Activated T-helper 1 cell treated with anti-CD3 and anti-CD28 coated beads, Interleukin-12 subunit alpha, Interleukin-12 subunit beta, Interleukin-2, Interleukin-4 antibody, amounts not matched to agents 30 ng/mL and 10 ng/mL and 1 ng/mL, durations not matched to agents 14 hours and 24 hours and 36 hours (primary cell): ENCODE data around the gene TMEM207. TPM values are rescaled to one million over a fixed set of nuclear protein-coding genes. Genes with fewer than 3 reads are reported as not detected.

ENCODE experiments used
- DNase-seq: peaks from one replicate; pipeline ENCODE4 v3.0.0; 2021; ENCODE audit warnings: low spot score
- H3K27ac Mint-ChIP-seq: one replicate; pipeline ENCODE4 v1.8.0; 2021; ENCODE audit warnings: mild to moderate bottlenecking, mixed read lengths
- H3K27me3 Mint-ChIP-seq: one replicate; pipeline ENCODE4 v1.8.0; 2022; ENCODE audit warnings: mild to moderate bottlenecking, moderate library complexity, mixed read lengths; ENCODE audit not compliant: insufficient read depth
- H3K36me3 Mint-ChIP-seq: one replicate; pipeline ENCODE4 v1.8.0; 2021; ENCODE audit warnings: low read depth, mixed read lengths
- H3K4me1 Mint-ChIP-seq: one replicate; pipeline ENCODE4 v1.8.0; 2021; ENCODE audit warnings: low read depth, mixed read lengths
- H3K4me3 Mint-ChIP-seq: one replicate; pipeline ENCODE4 v1.8.0; 2021; ENCODE audit warnings: mild to moderate bottlenecking, moderate library complexity, mixed read lengths
- H3K9me3 Mint-ChIP-seq: one replicate; pipeline ENCODE4 v1.8.0; 2021; ENCODE audit warnings: mixed read lengths
- intact Hi-C: fragments of 100-400 bp; cut with micrococcal nuclease; formaldehyde crosslinking; loops from one replicate; pipeline ENCODE4 v1.15.1; 2024
- total RNA-seq: library from RNA; stranded (reverse); gene quantifications from 2 replicates; pipeline ENCODE4 v1.2.3, GENCODE V29; 2022

Gene TMEM207
- not detected in 2 replicates for total RNA-seq

- Mint-ChIP-seq H3K9me3 (no peaks in the 10 kb centered on the region), H3K4me3 (no peak within 1 kb of the TSS), H3K4me1 (peaks cover 9% of the 10 kb centered on the region), H3K36me3 (no peaks in the 10 kb centered on the region), H3K27me3 (peaks cover 7% of the 10 kb centered on the region), H3K27ac (no peak within 1 kb of the TSS)
- no peak for DNase-seq
- intact Hi-C loops: no loop called here
Measured at GRCh38 chr3:190449801-190450200, at the start of gene TMEM207. TSS of gene TMEM207 (minus strand) at chr3:190449901. CDS start at chr3:190449809, 92 bp downstream.

GRCh38 chr3:190499122-190499521 is 49.4 kb upstream of the TMEM207 start:
- Mint-ChIP-seq H3K27ac (no peak overlapping the region), H3K27me3 (peaks cover 59% of the 10 kb centered on the region), H3K4me3 (no peak overlapping the region), H3K9me3 (no peaks in the 10 kb centered on the region), H3K36me3 (no peaks in the 10 kb centered on the region), H3K4me1 (no peaks in the 10 kb centered on the region)
- DNase-seq: no peak
- intact Hi-C loops: loop anchor here (10.0 kb wide), 1 partner anchor 174 kb away; the partner anchor contains the start of gene CLDN1

- Mint-ChIP-seq H3K4me3 (no peak overlapping the region), H3K36me3 (no peaks in the 10 kb centered on the region), H3K9me3 (no peaks in the 10 kb centered on the region), H3K27me3 (peaks cover 60% of the 10 kb centered on the region), H3K27ac (no peak overlapping the region), H3K4me1 (peaks cover under 1% of the 10 kb centered on the region)
- no peak for DNase-seq
- intact Hi-C loops: loop anchor here (10.0 kb wide), 1 partner anchor 173 kb away; the partner anchor contains the start of gene CLDN1
Measured at GRCh38 chr3:190498293-190498692, 48.6 kb upstream of the TMEM207 start.

GRCh38 chr3:190497811-190498210 is 48.1 kb upstream of the TMEM207 start:
- no peak overlapping the region for H3K27ac Mint-ChIP-seq
- intact Hi-C loops: loop anchor here (10.0 kb wide), 1 partner anchor 173 kb away; the partner anchor contains the start of gene CLDN1
- peaks cover 4% of the 10 kb centered on the region for H3K36me3 Mint-ChIP-seq
- no peak for DNase-seq
- H3K27me3 Mint-ChIP-seq: peaks cover 59% of the 10 kb centered on the region
- H3K4me1 Mint-ChIP-seq: peaks cover 5% of the 10 kb centered on the region
- no peaks in the 10 kb centered on the region for H3K9me3 Mint-ChIP-seq
- no peak overlapping the region for H3K4me3 Mint-ChIP-seq

GRCh38 chr3:190496859-190497258 is 47.2 kb upstream of the TMEM207 start:
- no peaks in the 10 kb centered on the region for H3K9me3 Mint-ChIP-seq
- intact Hi-C loops: loop anchor here (10.0 kb wide), 1 partner anchor 172 kb away; the partner anchor contains the start of gene CLDN1
- H3K36me3 Mint-ChIP-seq: peaks cover 4% of the 10 kb centered on the region
- peaks cover 59% of the 10 kb centered on the region for H3K27me3 Mint-ChIP-seq
- no peak for DNase-seq
- no peak overlapping the region for H3K4me3 Mint-ChIP-seq
- no peak overlapping the region for H3K27ac Mint-ChIP-seq
- H3K4me1 Mint-ChIP-seq: peaks cover 15% of the 10 kb centered on the region

GRCh38 chr3:190495796-190496195 is 46.1 kb upstream of the TMEM207 start:
- Mint-ChIP-seq H3K4me3 (no peak overlapping the region), H3K27ac (no peak overlapping the region), H3K36me3 (peaks cover 4% of the 10 kb centered on the region), H3K9me3 (no peaks in the 10 kb centered on the region), H3K4me1 (peaks cover 25% of the 10 kb centered on the region), H3K27me3 (peaks cover 64% of the 10 kb centered on the region)
- intact Hi-C loops: loop anchor here (10.0 kb wide), 1 partner anchor 171 kb away; the partner anchor contains the start of gene CLDN1
- no peak for DNase-seq

GRCh38 chr3:190495354-190495753 is 45.7 kb upstream of the TMEM207 start:
- no peak overlapping the region for H3K27ac Mint-ChIP-seq
- H3K9me3 Mint-ChIP-seq: no peaks in the 10 kb centered on the region
- peaks cover 27% of the 10 kb centered on the region for H3K4me1 Mint-ChIP-seq
- H3K36me3 Mint-ChIP-seq: peaks cover 4% of the 10 kb centered on the region
- no peak overlapping the region for H3K4me3 Mint-ChIP-seq
- DNase-seq: no peak
- H3K27me3 Mint-ChIP-seq: peaks cover 65% of the 10 kb centered on the region
- intact Hi-C loops: loop anchor here (10.0 kb wide), 1 partner anchor 171 kb away; the partner anchor contains the start of gene CLDN1

GRCh38 chr3:190494907-190495306 is 45.2 kb upstream of the TMEM207 start:
- H3K27me3 Mint-ChIP-seq: peaks cover 67% of the 10 kb centered on the region
- no peak for DNase-seq
- H3K36me3 Mint-ChIP-seq: peaks cover 4% of the 10 kb centered on the region
- H3K9me3 Mint-ChIP-seq: no peaks in the 10 kb centered on the region
- no peak overlapping the region for H3K4me3 Mint-ChIP-seq
- no peak overlapping the region for H3K27ac Mint-ChIP-seq
- H3K4me1 Mint-ChIP-seq: peaks cover 27% of the 10 kb centered on the region
- intact Hi-C loops: loop anchor here (10.0 kb wide), 1 partner anchor 170 kb away; the partner anchor contains the start of gene CLDN1

- H3K4me1 Mint-ChIP-seq: peaks cover 27% of the 10 kb centered on the region
- intact Hi-C loops: loop anchor here (1.0 to 10.0 kb wide), 2 partner anchors 168 to 204 kb away; partner anchors contain the start of gene CLDN1
- H3K27me3 Mint-ChIP-seq: peaks cover 69% of the 10 kb centered on the region
Measured at GRCh38 chr3:190492966-190493365, 43.3 kb upstream of the TMEM207 start.

GRCh38 chr3:190492129-190492528 is 42.4 kb upstream of the TMEM207 start:
- Mint-ChIP-seq H3K4me1 (peaks cover 27% of the 10 kb centered on the region), H3K4me3 (no peak overlapping the region), H3K36me3 (peaks cover 4% of the 10 kb centered on the region), H3K9me3 (no peaks in the 10 kb centered on the region), H3K27ac (no peak overlapping the region), H3K27me3 (peaks cover 67% of the 10 kb centered on the region)
- intact Hi-C loops: loop anchor here (1.0 to 10.0 kb wide), 2 partner anchors 167 to 205 kb away; partner anchors contain the start of gene CLDN1
- DNase-seq: no peak

More at GRCh38 chr3:190492966-190493365, 43.3 kb upstream of the TMEM207 start:
- Mint-ChIP-seq H3K36me3 (peaks cover 4% of the 10 kb centered on the region), H3K9me3 (no peaks in the 10 kb centered on the region), H3K4me3 (no peak overlapping the region), H3K27ac (no peak overlapping the region)
- no peak for DNase-seq

- H3K4me1 Mint-ChIP-seq: peaks cover 27% of the 10 kb centered on the region
- no peaks in the 10 kb centered on the region for H3K9me3 Mint-ChIP-seq
- peaks cover 67% of the 10 kb centered on the region for H3K27me3 Mint-ChIP-seq
- H3K27ac Mint-ChIP-seq: peak overlapping the region; percentile 7
- no peak for DNase-seq
- no peak overlapping the region for H3K4me3 Mint-ChIP-seq
- intact Hi-C loops: loop anchor here (1.0 to 10.0 kb wide), 5 partner anchors 22 to 206 kb away; partner anchors contain the start of gene CLDN1
- peaks cover 4% of the 10 kb centered on the region for H3K36me3 Mint-ChIP-seq
Measured at GRCh38 chr3:190491533-190492054, 41.9 kb upstream of the TMEM207 start.

GRCh38 chr3:190486908-190487607 is 37.4 kb upstream of the TMEM207 start:
- intact Hi-C loops: no loop called here
- Mint-ChIP-seq H3K36me3 (no peaks in the 10 kb centered on the region), H3K27ac (no peak overlapping the region), H3K4me3 (no peak overlapping the region), H3K4me1 (peaks cover 14% of the 10 kb centered on the region), H3K9me3 (peaks cover 2% of the 10 kb centered on the region), H3K27me3 (peaks cover 59% of the 10 kb centered on the region)
- no peak for DNase-seq

- no peak for DNase-seq
- Mint-ChIP-seq H3K27ac (no peak overlapping the region), H3K27me3 (peaks cover 55% of the 10 kb centered on the region), H3K4me1 (peaks cover 8% of the 10 kb centered on the region), H3K4me3 (no peak overlapping the region), H3K9me3 (peaks cover 5% of the 10 kb centered on the region), H3K36me3 (no peaks in the 10 kb centered on the region)
- intact Hi-C loops: no loop called here
Measured at GRCh38 chr3:190486533-190486864, 36.8 kb upstream of the TMEM207 start.
